K562 (cell line): ENCODE results near the gene RBAK. TPM values are rescaled to one million over a fixed set of nuclear protein-coding genes. Genes with fewer than 3 reads are reported as not detected.
A peak's percentile ranks its signal among the peaks of the same experiment; 100 is the strongest.

Experiments used
- CHD2 ChIP-seq: IDR thresholded peaks from 2 replicates; pipeline ENCODE4 v1.6.1; 2011; ENCODE audit warnings: low read depth, low read length
- CREB1 ChIP-seq, 2 experiments: sonication (generic) in 1 of 2; formaldehyde crosslinking in 1 of 2; IDR thresholded peaks; 2 replicates each; pipeline versions ENCODE4 v1.6.1 to v1.8.0; 2012 to 2022; ENCODE audit warnings: inconsistent platforms in 1 of 2, mild to moderate bottlenecking in 1 of 2, missing genetic modification reagents in 1 of 2, moderate library complexity in 1 of 2
- CREB3 ChIP-seq: fragments of 450-650 bp; conservative IDR thresholded peaks from 2 replicates; pipeline ENCODE4 v1.6.1; 2016; ENCODE audit warnings: missing genetic modification characterization, low read depth, mild to moderate bottlenecking, missing compliant biosample characterization, moderate library complexity
- DACH1 ChIP-seq: fragments of 450-650 bp; IDR thresholded peaks from 2 replicates; pipeline ENCODE4 v1.6.1; 2018; ENCODE audit not compliant: partially characterized antibody
- FOXJ3 ChIP-seq: sonication (generic); formaldehyde crosslinking; IDR thresholded peaks from 2 replicates; pipeline ENCODE4 v1.4.0; 2020; ENCODE audit warnings: mild to moderate bottlenecking, missing genetic modification reagents
- FOXK2 ChIP-seq, 2 experiments: fragments of 450-650 bp; IDR thresholded peaks in 1 of 2; conservative IDR thresholded peaks in 1 of 2; 2 replicates each; pipeline ENCODE4 v1.6.1; 2016; ENCODE audit warnings: low read depth in 2 of 2, mild to moderate bottlenecking in 1 of 2
- FOXM1 ChIP-seq, 2 experiments: fragments of 450-650 bp in 1 of 2; sonication (generic) in 1 of 2; formaldehyde crosslinking in 1 of 2; IDR thresholded peaks; 2 replicates each; pipeline versions ENCODE4 v1.6.1 to v1.9.0; 2017 to 2022; ENCODE audit warnings: low read depth in 2 of 2, mild to moderate bottlenecking in 2 of 2, missing genetic modification reagents in 1 of 2, moderate library complexity in 1 of 2
- GABPA ChIP-seq: fragments of 200-800 bp; sonication (Bioruptor generic); conservative IDR thresholded peaks from 2 replicates; pipeline ENCODE4 v1.6.1; 2016; ENCODE audit warnings: low read depth, missing genetic modification characterization, missing compliant biosample characterization
- NCOA2 ChIP-seq, 2 experiments: fragments of 450-650 bp; IDR thresholded peaks; 2 replicates each; pipeline ENCODE4 v1.6.1; 2018; ENCODE audit warnings: mild to moderate bottlenecking in 2 of 2, moderate library complexity in 1 of 2; ENCODE audit not compliant: partially characterized antibody in 2 of 2
- NR2C1 ChIP-seq, 2 experiments: fragments of 450-650 bp; IDR thresholded peaks; 2 replicates each; pipeline ENCODE4 v1.6.1; 2017; ENCODE audit warnings: mild to moderate bottlenecking in 2 of 2, antibody characterized with exemption in 1 of 2, inconsistent platforms in 1 of 2, missing compliant biosample characterization in 1 of 2, missing genetic modification characterization in 1 of 2
- OTX1 ChIP-seq: fragments of 450-650 bp; formaldehyde crosslinking; IDR thresholded peaks from 2 replicates; pipeline ENCODE4 v1.4.0; 2022; ENCODE audit warnings: mild to moderate bottlenecking
- POLR2B ChIP-seq: fragments of 450-650 bp; IDR thresholded peaks from 2 replicates; pipeline ENCODE4 v1.6.1; 2018; ENCODE audit warnings: low read depth; ENCODE audit not compliant: partially characterized antibody
- TFAP4 ChIP-seq: sonication (generic); formaldehyde crosslinking; IDR thresholded peaks from 2 replicates; pipeline ENCODE4 v1.8.0; 2022; ENCODE audit warnings: missing genetic modification reagents, mild to moderate bottlenecking, moderate library complexity, borderline replicate concordance
- THRA ChIP-seq: fragments of 450-650 bp; IDR thresholded peaks from 2 replicates; pipeline ENCODE4 v1.6.1; 2017; ENCODE audit warnings: mild to moderate bottlenecking, moderate library complexity
- THRB ChIP-seq: fragments of 450-650 bp; formaldehyde crosslinking; conservative IDR thresholded peaks from 2 replicates; pipeline ENCODE4 v1.4.0; 2022; ENCODE audit warnings: mild to moderate bottlenecking, missing genetic modification characterization
- ZBTB34 ChIP-seq: fragments of 250-450 bp; sonication (Bioruptor Pico); IDR thresholded peaks from 2 replicates; pipeline ENCODE4 v1.8.0; 2021; ENCODE audit warnings: mild to moderate bottlenecking, moderate library complexity
- ZNF143 ChIP-seq: sonication (generic); formaldehyde crosslinking; IDR thresholded peaks from 2 replicates; pipeline ENCODE4 v1.9.0; 2022; ENCODE audit warnings: mild to moderate bottlenecking, missing genetic modification reagents
- ZNF224 ChIP-seq: sonication (generic); formaldehyde crosslinking; IDR thresholded peaks from 2 replicates; pipeline ENCODE4 v1.8.0; 2022; ENCODE audit warnings: mild to moderate bottlenecking, missing genetic modification reagents
- polyA plus RNA-seq, 8 experiments: library from polyadenylated mRNA; depleted of rRNA in 4 of 8; stranded (reverse) in 5 of 8; unstranded in 3 of 8; fragments of >200 nt; fragmentation: Nextera tagmentation in 2 of 8; fragmentation: Illumina TruSeq in 1 of 8; extraction: Ambion mirVana in 2 of 8; extraction: Trizol in 1 of 8; gene quantifications; 2 replicates each; pipeline versions ENCODE4 v1.2.1 to v1.2.3, GENCODE V29; 2011 to 2014; ENCODE audit warnings: inconsistent platforms in 1 of 8, missing spikeins in 1 of 8
- total RNA-seq, 7 experiments: library from RNA; depleted of rRNA in 6 of 7; stranded (reverse); fragments of >200 nt in 6 of 7; fragmentation: Illumina TruSeq in 2 of 7; extraction: Trizol in 2 of 7; gene quantifications; 2 replicates each; pipeline versions ENCODE4 v1.2.1 to v1.2.3, GENCODE V29; 2011 to 2021; ENCODE audit warnings: low replicate concordance in 1 of 7

RBAK gene
- total and polyA plus RNA-seq, 9 of the 15 experiments (the other 6 are each of a cell fraction or from before 2014, with no cell fraction given) = 2.7 to 13.2 (median 10.1) TPM

GRCh38 chr7:5045558-5046396 is at the start of gene RBAK (continued):
- TF ChIP-seq NR2C1 (IDR thresholded peaks at IDR 0.05) (peak; percentile 88), NR2C1 (tag; IDR thresholded peaks at IDR 0.05) (peak; percentile 90), NCOA2 (IDR thresholded peaks at IDR 0.05; ENCODE audit: partially characterized antibody in 2 of 2) (peak in 1 of 2 experiments; percentile 98), THRA (peak; percentile 61), ZBTB34 (CRISPR knock-in tag) (no peak), FOXK2 (conservative IDR thresholded peaks at IDR 0.05 in 1 of 2, IDR thresholded peaks at IDR 0.05 in 1 of 2; ENCODE audit: low read depth in 2 of 2) (peak in 1 of 2 experiments; percentile 28; a peak in 1 of 4 replicates), ZNF224 (no peak), CREB3 (tag) (0 out of 2 replicates have a peak, but pooled peaks have one; percentile 69), TFAP4 (peak; percentile 99), CHD2 (peak; percentile 92), GABPA (tag) (peak; percentile 91), FOXJ3 (no peak), FOXM1 (IDR thresholded peaks at IDR 0.05; ENCODE audit: low read depth) (peak; percentile 56; the same call in 1 of the 2 replicates), FOXM1 (CRISPR knock-in tag; IDR thresholded peaks at IDR 0.05; ENCODE audit: low read depth) (no peak), DACH1 (peak; percentile 81), POLR2B (peak; percentile 91), ZNF143 (peak; percentile 79), OTX1 (CRISPR knock-in tag) (peak; percentile 27; the same call in 1 of the 2 replicates), CREB1 (IDR thresholded peaks at IDR 0.05) (peak; percentile 51), CREB1 (CRISPR knock-in tag; IDR thresholded peaks at IDR 0.05) (no peak), THRB (CRISPR knock-in tag) (0 out of 2 replicates have a peak, but pooled peaks have one; percentile 44)
